Measurements from ENCODE around the gene SPEF2. TPM values are rescaled to one million over a fixed set of nuclear protein-coding genes. Genes with fewer than 3 reads are reported as not detected.
A peak's percentile ranks its signal among the peaks of the same experiment; 100 is the strongest.

SPEF2 gene
- total RNA-seq, 2 experiments from 2014 or later = 3.2 TPM

DNA sequence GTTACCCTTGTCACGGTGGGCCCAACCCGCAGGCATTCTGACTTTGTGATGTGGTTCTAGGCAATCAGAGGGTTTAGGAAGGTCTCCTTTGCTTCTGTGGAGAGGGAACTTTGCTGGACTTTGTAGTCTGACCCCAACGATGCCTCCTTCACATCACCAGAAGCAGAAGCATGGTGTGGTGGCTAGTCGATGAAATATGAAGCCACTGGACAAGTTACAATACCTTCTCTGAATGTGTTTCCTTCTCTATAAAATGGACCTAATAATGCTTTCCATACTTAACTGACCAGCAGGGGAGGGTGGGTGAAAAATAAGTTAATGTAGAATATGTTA lies 607 bp downstream of the SPEF2 start:
- POLR2A ChIA-PET = interaction anchor here (0.6 to 2.7 kb wide), 7 partner anchors 161 to 562 kb away, joined by 3 to 9 read pairs (median 4); partner anchors contain the start of gene IL7R
- TF ChIP-seq, protein P1, sequence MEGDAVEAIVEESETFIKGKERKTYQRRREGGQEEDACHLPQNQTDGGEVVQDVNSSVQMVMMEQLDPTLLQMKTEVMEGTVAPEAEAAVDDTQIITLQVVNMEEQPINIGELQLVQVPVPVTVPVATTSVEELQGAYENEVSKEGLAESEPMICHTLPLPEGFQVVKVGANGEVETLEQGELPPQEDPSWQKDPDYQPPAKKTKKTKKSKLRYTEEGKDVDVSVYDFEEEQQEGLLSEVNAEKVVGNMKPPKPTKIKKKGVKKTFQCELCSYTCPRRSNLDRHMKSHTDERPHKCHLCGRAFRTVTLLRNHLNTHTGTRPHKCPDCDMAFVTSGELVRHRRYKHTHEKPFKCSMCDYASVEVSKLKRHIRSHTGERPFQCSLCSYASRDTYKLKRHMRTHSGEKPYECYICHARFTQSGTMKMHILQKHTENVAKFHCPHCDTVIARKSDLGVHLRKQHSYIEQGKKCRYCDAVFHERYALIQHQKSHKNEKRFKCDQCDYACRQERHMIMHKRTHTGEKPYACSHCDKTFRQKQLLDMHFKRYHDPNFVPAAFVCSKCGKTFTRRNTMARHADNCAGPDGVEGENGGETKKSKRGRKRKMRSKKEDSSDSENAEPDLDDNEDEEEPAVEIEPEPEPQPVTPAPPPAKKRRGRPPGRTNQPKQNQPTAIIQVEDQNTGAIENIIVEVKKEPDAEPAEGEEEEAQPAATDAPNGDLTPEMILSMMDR (IDR thresholded peaks at IDR 0.05) = no peak
- Histone ChIP-seq H3K36me3 (ENCODE audit: insufficient read depth, low read length) (no peaks in the 10 kb centered on the region), H3K4me3 (ENCODE audit: low read length) (peak overlapping the region; percentile 79), H3K27me3 (ENCODE audit: control insufficient read depth in 1 of 2, insufficient read depth in 2 of 2, low read length in 2 of 2) (no peaks in the 10 kb centered on the region), H3K9me3 (ENCODE audit: control insufficient read depth in 1 of 2, insufficient read depth in 1 of 2, low read length in 2 of 2) (peaks cover 0 to 6% of the 10 kb centered on the region in 2 experiments), H3K4me1 (ENCODE audit: insufficient read depth, low read length) (peaks cover 15% of the 10 kb centered on the region), H3K27ac (ENCODE audit: low read depth in 1 of 2, low read length in 2 of 2) (no peak overlapping the region)
- H3K4me1 Mint-ChIP-seq (ENCODE audit: low read depth) = peaks cover 38% of the 10 kb centered on the region
- CTCF ChIA-PET = interaction anchor here (1.1 to 3.1 kb wide), 5 partner anchors 11 to 307 kb away, joined by 3 to 32 read pairs (median 3); no protein-coding TSS in a partner anchor
- peaks cover 4% of the 10 kb centered on the region for H3K36me3 Mint-ChIP-seq (ENCODE audit: low read depth)
- no peaks in the 10 kb centered on the region for H3K27me3 Mint-ChIP-seq
- ATAC-seq (ENCODE audit: poor library complexity) = no peak
- peaks cover 7% of the 10 kb centered on the region for H3K9me3 Mint-ChIP-seq
- peak overlapping the region; percentile 93 for H3K4me3 Mint-ChIP-seq
- peak overlapping the region; percentile 88 for H3K27ac Mint-ChIP-seq
- intact Hi-C loops (cut with DNase I, micrococcal nuclease) = loop anchor here (1.0 to 10.0 kb wide), 4 partner anchors 239 to 683 kb away; partner anchors contain the start of gene IL7R (in 1 of the 2)
- DNase-seq = no peak

DNA sequence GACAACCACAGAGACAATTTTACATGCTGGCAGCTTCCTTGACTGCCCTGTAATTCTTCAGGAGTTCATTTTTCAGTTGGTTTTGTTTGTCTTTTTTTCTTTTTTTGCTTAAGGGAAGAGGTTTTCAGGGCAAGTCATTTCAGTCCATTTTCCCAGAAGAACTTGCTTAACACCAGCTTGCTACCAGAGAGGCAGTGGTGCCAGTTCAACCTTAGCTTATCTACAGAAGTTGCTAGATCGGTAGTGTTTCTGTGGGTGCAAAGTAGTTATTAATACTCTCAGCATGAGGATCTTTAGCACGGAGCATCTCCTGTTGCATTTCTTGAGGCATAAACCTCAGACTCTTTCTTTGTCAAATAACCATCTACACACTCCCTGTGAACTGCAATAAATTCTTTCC lies 1.1 kb downstream of the SPEF2 start:
- ChIA-PET POLR2A (interaction anchor here (0.6 to 2.7 kb wide), 5 partner anchors 263 to 562 kb away, joined by 3 to 9 read pairs (median 4); no protein-coding TSS in a partner anchor), CTCF (interaction anchor here (1.1 to 3.1 kb wide), 3 partner anchors 32 to 307 kb away, joined by 3 to 32 read pairs (median 15); no protein-coding TSS in a partner anchor)
- Mint-ChIP-seq H3K4me3 (peak overlapping the region; percentile 93), H3K36me3 (ENCODE audit: low read depth) (peaks cover 4% of the 10 kb centered on the region), H3K9me3 (peaks cover 4% of the 10 kb centered on the region), H3K27ac (peak overlapping the region; percentile 88), H3K4me1 (ENCODE audit: low read depth) (peaks cover 38% of the 10 kb centered on the region), H3K27me3 (no peaks in the 10 kb centered on the region)
- peaks cover 15% of the 10 kb centered on the region for H3K4me1 ChIP-seq (ENCODE audit: insufficient read depth, low read length)
- no peak for ATAC-seq (ENCODE audit: poor library complexity)
- TF ChIP-seq, protein P1 (IDR thresholded peaks at IDR 0.05) = no peak
- H3K9me3 ChIP-seq (ENCODE audit: control insufficient read depth in 1 of 2, insufficient read depth in 1 of 2, low read length in 2 of 2) = peaks cover 0 to 5% of the 10 kb centered on the region in 2 experiments
- H3K27me3 ChIP-seq (ENCODE audit: control insufficient read depth in 1 of 2, insufficient read depth in 2 of 2, low read length in 2 of 2) = no peaks in the 10 kb centered on the region
- H3K36me3 ChIP-seq (ENCODE audit: insufficient read depth, low read length) = no peaks in the 10 kb centered on the region
- DNase-seq = peak in 2 of 14 experiments; percentile 5 to 10
- no peak overlapping the region for H3K27ac ChIP-seq (ENCODE audit: low read depth in 1 of 2, low read length in 2 of 2)
- intact Hi-C loops (cut with DNase I, micrococcal nuclease) = loop anchor here (1.0 to 10.0 kb wide), 4 partner anchors 239 to 684 kb away; partner anchors contain the start of gene IL7R (in 1 of the 2)
- H3K4me3 ChIP-seq (ENCODE audit: low read length) = no peak overlapping the region

DNA sequence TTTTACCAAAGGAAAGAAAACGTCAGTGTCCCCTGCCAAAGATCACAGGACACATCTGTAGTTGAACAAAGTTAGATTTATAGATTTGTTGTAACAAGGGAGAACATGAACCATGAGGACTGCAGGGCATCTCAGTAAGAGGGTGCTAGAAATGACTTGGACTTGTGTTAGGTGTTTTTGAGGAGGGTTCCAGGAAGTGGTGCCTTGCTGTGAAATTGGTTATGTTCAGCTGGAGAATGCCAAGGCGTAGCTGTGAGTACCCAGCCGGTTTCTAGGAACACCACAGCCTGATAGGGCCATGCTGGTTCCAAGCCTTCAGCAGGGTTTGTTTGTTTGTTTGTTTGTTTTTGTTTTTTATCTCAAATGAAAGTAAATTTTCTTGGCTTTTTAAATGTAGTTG lies 5.3 kb downstream of the SPEF2 start:
- H3K27ac ChIP-seq (ENCODE audit: low read depth in 1 of 2, low read length in 2 of 2) = no peak overlapping the region
- Mint-ChIP-seq H3K4me1 (ENCODE audit: low read depth) (peaks cover 24% of the 10 kb centered on the region), H3K36me3 (ENCODE audit: low read depth) (peaks cover 4% of the 10 kb centered on the region), H3K9me3 (no peaks in the 10 kb centered on the region), H3K27me3 (no peaks in the 10 kb centered on the region), H3K27ac (peak overlapping the region; percentile 2), H3K4me3 (no peak overlapping the region)
- H3K4me1 ChIP-seq (ENCODE audit: insufficient read depth, low read length) = peaks cover 8% of the 10 kb centered on the region
- no peaks in the 10 kb centered on the region for H3K9me3 ChIP-seq (ENCODE audit: control insufficient read depth in 1 of 2, insufficient read depth in 1 of 2, low read length in 2 of 2)
- intact Hi-C loops (cut with DNase I, micrococcal nuclease) = no loop called here
- no peak overlapping the region for H3K4me3 ChIP-seq (ENCODE audit: low read length)
- no peaks in the 10 kb centered on the region for H3K27me3 ChIP-seq (ENCODE audit: control insufficient read depth in 1 of 2, insufficient read depth in 2 of 2, low read length in 2 of 2)
- TF ChIP-seq, protein P1 (IDR thresholded peaks at IDR 0.05) = no peak
- DNase-seq (no peak), ATAC-seq (ENCODE audit: poor library complexity) (no peak)
- CTCF ChIA-PET = interaction anchor here (1.0 kb wide), 1 partner anchor 304 kb away, joined by 3 read pairs; no protein-coding TSS in a partner anchor
- H3K36me3 ChIP-seq (ENCODE audit: insufficient read depth, low read length) = no peaks in the 10 kb centered on the region
- POLR2A ChIA-PET = no interaction called here
